Upper lobe of right lung (tissue), 1 donor: ENCODE measurements around the gene TIAM1. TPM values are rescaled to one million over a fixed set of nuclear protein-coding genes. Genes with fewer than 3 reads are reported as not detected.

Source experiments
- ATAC-seq: fragments of 200-7000 bp; cut with Tn5 transposase; one replicate; pipeline ENCODE4 v1.9.1; 2020; ENCODE audit warnings: mild to moderate bottlenecking, moderate library complexity
- DNase-seq: peaks from one replicate; pipeline ENCODE4 v3.0.0-alpha.2; 2020
- H3K27ac ChIP-seq: fragments of 200-600 bp; one replicate; pipeline ENCODE4 v1.8.0; 2022
- H3K27me3 ChIP-seq: fragments of 200-600 bp; one replicate; pipeline ENCODE4 v1.8.0; 2022; ENCODE audit warnings: mild to moderate bottlenecking
- H3K36me3 ChIP-seq: fragments of 200-600 bp; one replicate; pipeline ENCODE4 v1.8.0; 2022
- H3K4me1 ChIP-seq: fragments of 200-600 bp; one replicate; pipeline ENCODE4 v1.8.0; 2022
- H3K4me3 ChIP-seq: fragments of 200-600 bp; one replicate; pipeline ENCODE4 v1.8.0; 2022; ENCODE audit warnings: mild to moderate bottlenecking
- H3K9me3 ChIP-seq: fragments of 200-600 bp; one replicate; pipeline ENCODE4 v1.8.0; 2022
- intact Hi-C: fragments of 100-400 bp; cut with DNase I; formaldehyde crosslinking; loops from one replicate; pipeline ENCODE4 v1.11.0; 2022
- total RNA-seq: library from RNA; stranded (reverse); fragmentation: NEBNext Ultra II Directional; extraction: Animal tissue kit (Norgen Biotek cat#: 25700); gene quantifications from one replicate; pipeline ENCODE4 v1.2.1, GENCODE V29; 2021
- TF ChIP-seq, protein P1 (sequence below): fragments of 200-600 bp; IDR thresholded peaks from one replicate; pipeline ENCODE4 v1.8.0; 2022; ENCODE audit warnings: antibody characterized with exemption
- donor health status: DM: no; HTN: yes; CAD: no; lungs with severe emphysema.

The TIAM1 gene
- total RNA-seq, 1 donor from 2014 or later: 27.3 TPM

GRCh38 chr21:31213787-31214186 is 130.3 kb downstream of the TIAM1 start:
- TF ChIP-seq, protein P1, sequence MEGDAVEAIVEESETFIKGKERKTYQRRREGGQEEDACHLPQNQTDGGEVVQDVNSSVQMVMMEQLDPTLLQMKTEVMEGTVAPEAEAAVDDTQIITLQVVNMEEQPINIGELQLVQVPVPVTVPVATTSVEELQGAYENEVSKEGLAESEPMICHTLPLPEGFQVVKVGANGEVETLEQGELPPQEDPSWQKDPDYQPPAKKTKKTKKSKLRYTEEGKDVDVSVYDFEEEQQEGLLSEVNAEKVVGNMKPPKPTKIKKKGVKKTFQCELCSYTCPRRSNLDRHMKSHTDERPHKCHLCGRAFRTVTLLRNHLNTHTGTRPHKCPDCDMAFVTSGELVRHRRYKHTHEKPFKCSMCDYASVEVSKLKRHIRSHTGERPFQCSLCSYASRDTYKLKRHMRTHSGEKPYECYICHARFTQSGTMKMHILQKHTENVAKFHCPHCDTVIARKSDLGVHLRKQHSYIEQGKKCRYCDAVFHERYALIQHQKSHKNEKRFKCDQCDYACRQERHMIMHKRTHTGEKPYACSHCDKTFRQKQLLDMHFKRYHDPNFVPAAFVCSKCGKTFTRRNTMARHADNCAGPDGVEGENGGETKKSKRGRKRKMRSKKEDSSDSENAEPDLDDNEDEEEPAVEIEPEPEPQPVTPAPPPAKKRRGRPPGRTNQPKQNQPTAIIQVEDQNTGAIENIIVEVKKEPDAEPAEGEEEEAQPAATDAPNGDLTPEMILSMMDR: no peak
- intact Hi-C loops: no loop called here
- Histone ChIP-seq H3K36me3 (no peaks in the 10 kb centered on the region), H3K4me1 (no peaks in the 10 kb centered on the region), H3K4me3 (no peak overlapping the region), H3K27me3 (no peaks in the 10 kb centered on the region), H3K9me3 (no peaks in the 10 kb centered on the region), H3K27ac (no peak overlapping the region)
- no peak for ATAC-seq
- no peak for DNase-seq

- TF ChIP-seq, protein P1: no peak
- ATAC-seq: no peak
- H3K4me1 ChIP-seq: no peaks in the 10 kb centered on the region
- H3K4me3 ChIP-seq: no peak overlapping the region
- DNase-seq: no peak
- H3K27me3 ChIP-seq: no peaks in the 10 kb centered on the region
- H3K27ac ChIP-seq: no peak overlapping the region
- H3K9me3 ChIP-seq: no peaks in the 10 kb centered on the region
- intact Hi-C loops: no loop called here
- no peaks in the 10 kb centered on the region for H3K36me3 ChIP-seq
Observed at GRCh38 chr21:31211836-31212235, 132.2 kb downstream of the TIAM1 start.

GRCh38 chr21:31205412-31205811 is 138.6 kb downstream of the TIAM1 start:
- Histone ChIP-seq H3K27me3 (no peaks in the 10 kb centered on the region), H3K4me3 (no peak overlapping the region), H3K27ac (no peak overlapping the region), H3K36me3 (no peaks in the 10 kb centered on the region), H3K9me3 (no peaks in the 10 kb centered on the region), H3K4me1 (peaks cover 8% of the 10 kb centered on the region)
- intact Hi-C loops: no loop called here
- TF ChIP-seq, protein P1: no peak
- ATAC-seq (no peak), DNase-seq (no peak)

DNA sequence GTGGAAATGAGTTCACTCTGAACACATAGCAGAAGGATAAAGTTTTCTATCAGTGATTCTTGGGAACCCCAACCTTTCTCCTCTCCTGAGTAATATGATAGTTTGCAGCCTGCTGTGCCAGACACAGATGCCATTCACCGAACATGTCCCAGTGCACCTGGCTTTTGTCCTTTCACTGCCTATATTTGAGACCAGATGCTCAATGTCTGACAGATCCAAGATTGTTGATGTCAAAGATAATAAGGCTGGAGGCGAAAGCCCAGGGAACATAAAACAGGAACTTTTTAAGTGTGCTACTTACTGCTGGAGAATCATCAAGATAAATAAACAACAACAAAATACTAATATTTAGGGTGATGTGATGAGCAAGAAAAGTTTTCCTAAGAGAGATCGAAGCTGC is 139.3 kb downstream of the TIAM1 start:
- ATAC-seq: no peak
- Histone ChIP-seq H3K4me1 (peaks cover 13% of the 10 kb centered on the region), H3K27me3 (no peaks in the 10 kb centered on the region), H3K9me3 (no peaks in the 10 kb centered on the region), H3K4me3 (no peak overlapping the region), H3K36me3 (no peaks in the 10 kb centered on the region), H3K27ac (no peak overlapping the region)
- TF ChIP-seq, protein P1: no peak
- no peak for DNase-seq
- intact Hi-C loops: no loop called here

DNA sequence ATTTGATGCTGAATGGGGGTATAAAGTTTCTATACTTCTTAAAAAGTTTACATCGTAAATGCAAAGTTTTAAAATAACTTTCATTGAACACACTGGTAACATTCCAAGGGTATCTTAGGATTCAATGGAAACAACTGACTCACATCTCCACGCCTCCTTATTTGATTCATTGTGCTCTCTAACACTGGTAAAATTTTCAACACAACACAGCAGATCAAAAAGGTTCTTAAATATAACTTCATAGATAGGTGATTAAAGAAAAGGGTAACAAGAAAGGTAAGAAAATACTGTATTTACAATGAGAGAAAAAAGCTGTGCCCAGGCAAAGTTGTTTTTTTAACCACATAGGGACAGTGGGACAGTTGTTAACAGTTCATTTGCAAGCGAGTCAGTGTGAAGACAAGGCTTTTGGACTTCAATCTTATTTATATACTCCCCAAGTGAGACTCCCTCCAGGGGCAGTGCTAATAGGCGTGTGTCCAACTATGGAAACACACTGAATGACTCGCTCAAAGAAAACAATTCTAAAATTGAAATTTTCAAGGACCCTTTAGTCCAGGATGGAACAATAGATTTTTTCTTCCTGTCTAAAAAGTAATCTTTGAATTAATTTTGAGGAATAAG is 140.5 kb downstream of the TIAM1 start:
- Histone ChIP-seq H3K27ac (no peak overlapping the region), H3K4me3 (no peak overlapping the region), H3K36me3 (no peaks in the 10 kb centered on the region), H3K27me3 (no peaks in the 10 kb centered on the region), H3K4me1 (peaks cover 13% of the 10 kb centered on the region), H3K9me3 (no peaks in the 10 kb centered on the region)
- TF ChIP-seq, protein P1: no peak
- ATAC-seq (no peak), DNase-seq (no peak)
- intact Hi-C loops: no loop called here

DNA sequence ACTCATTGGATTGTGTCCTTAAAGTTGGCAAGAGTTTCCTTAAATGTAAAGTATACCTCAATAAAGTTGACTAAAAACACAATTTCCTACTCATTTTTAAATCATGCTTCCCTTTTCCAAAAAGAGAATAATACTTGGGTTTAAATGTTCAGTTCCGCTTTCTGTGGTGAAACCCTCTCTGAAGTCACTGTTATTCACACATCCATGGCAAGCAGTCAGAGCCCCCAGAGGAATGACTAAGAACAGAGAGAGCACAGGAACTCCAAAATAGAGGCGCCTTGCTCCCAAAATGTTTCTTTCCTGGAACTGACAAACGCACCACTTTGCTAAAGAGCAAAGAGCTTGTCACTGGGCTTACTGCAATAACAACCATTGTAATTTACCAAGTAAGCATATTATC is 142.5 kb downstream of the TIAM1 start:
- intact Hi-C loops: no loop called here
- H3K36me3 ChIP-seq: no peaks in the 10 kb centered on the region
- ATAC-seq (peak; percentile 88), DNase-seq (no peak)
- no peak overlapping the region for H3K4me3 ChIP-seq
- no peaks in the 10 kb centered on the region for H3K27me3 ChIP-seq
- TF ChIP-seq, protein P1: no peak
- peak overlapping the region; percentile 34 for H3K27ac ChIP-seq
- no peaks in the 10 kb centered on the region for H3K9me3 ChIP-seq
- peaks cover 13% of the 10 kb centered on the region for H3K4me1 ChIP-seq
